NCI-H69 (cell line): ENCODE measurements around the gene ANKRD55.
"Not testable (repeated sequence)": the region's sequence is repeated elsewhere in the genome, so short reads cannot be mapped to it uniquely, and the experiment has no call there.

Experiments
- DNase-seq: peaks from one replicate; lab custom pipeline; 2025; lab: John Stamatoyannopoulos, UW

Gene ANKRD55

DNA sequence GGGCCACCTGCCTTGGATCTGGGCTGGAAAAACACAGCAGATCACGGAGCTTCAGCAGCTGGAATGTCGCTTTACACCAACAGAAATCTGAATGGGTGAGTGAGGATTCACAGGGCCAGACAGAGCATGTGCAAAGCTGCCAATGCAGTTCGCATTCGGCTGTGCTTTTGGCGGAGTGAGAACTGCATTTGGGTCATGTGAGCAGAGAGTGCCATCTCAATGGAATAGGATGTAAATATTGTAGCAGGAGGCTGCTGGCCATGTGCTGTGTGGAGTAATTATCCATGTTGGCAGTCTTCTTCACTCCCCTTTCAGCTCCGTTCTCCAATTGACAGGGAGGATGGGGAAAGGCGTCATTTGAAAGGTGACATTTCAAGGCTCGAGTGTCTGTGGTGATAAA is at the start of gene ANKRD55:
Gene ANKRD55, minus strand, starts transcription at position 101 of the 400 bp plus-strand sequence. CDS start 417 bp downstream, outside the sequence.
- DNase-seq: peak; percentile 51

GRCh38 chr5:56282216-56282615 is 49.1 kb upstream of the ANKRD55 start:
- no peak for DNase-seq

DNA sequence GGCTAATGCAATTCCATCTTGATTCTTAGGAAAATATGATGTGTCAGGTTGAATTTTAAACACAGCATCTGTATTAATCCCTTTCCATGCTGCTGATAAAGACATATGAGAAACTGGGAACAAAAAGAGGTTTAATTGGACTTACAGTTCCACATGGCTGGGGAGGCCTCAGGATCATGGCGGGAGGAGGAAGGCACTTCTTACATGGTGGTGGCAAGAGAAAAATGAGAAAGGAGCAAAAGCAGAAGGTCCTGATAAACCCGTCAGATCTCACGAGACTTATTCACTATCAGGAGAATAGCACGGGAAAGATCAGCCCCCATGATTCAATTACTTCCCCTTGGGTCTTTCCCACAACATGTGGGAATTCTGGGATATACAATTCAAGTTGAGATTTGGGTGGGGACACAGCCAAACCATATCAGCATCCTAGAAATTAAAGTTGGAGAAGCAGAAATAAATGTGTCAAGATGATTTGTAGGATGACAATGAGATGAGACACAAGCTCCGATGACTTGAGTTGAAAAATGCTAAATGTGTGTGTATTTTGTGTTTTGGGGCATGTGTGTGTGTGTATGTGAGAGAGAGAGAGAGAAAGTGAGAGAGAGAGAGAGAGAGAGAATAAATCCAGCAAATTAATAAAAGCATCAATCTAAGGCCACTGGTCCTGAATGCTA is 48.5 kb upstream of the ANKRD55 start:
- no peak for DNase-seq

DNA sequence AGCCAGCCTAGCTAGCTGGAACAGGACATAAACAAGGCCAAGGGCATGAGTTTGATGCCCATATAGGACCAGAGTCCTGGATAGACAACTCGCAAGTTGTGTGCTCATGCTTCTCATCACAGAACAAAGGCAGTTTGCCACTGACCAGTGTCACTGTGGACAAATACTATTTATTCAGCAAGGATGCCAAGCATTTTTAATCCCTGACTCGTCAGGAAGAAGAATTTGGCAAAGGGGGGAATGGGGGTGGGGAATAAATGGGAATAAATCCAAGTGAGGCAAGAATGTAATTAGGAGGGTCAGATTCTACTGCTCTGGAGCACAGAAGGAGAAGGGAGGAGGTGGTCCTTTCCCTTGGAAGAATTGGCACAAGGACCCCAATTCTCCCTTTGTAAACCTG is 46.8 kb upstream of the ANKRD55 start:
- no peak for DNase-seq

- DNase-seq: no peak
Observed at GRCh38 chr5:56279291-56279690, 46.2 kb upstream of the ANKRD55 start.

GRCh38 chr5:56278335-56278753 is 45.2 kb upstream of the ANKRD55 start:
- DNase-seq: no peak

GRCh38 chr5:56277573-56277972 is 44.4 kb upstream of the ANKRD55 start:
- DNase-seq: no peak

- DNase-seq: no peak
Observed at GRCh38 chr5:56273376-56273955, 40.3 kb upstream of the ANKRD55 start.

DNA sequence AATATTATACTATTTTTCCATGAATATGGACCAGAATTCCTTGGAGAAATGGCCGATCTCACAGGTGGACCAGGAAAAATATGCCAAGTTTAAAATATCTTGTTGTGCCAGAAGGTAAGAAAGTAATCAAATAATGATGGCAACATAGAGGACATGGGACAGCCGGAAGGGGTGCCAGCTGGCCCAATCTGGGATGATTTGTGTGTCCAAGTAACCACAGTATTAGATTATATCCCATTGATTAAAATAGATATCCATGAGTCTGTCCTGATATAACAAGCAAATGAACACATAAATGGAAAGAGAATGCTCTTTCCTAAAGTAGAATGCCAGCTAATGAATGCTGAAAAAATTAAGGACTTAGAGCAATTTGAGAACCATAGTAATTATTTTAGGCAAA is 39.6 kb upstream of the ANKRD55 start:
- no peak for DNase-seq

GRCh38 chr5:56270568-56271392 is 37.6 kb upstream of the ANKRD55 start:
- DNase-seq: peak; percentile 78

- peak; percentile 32 for DNase-seq
Observed at GRCh38 chr5:56270058-56270457, 36.9 kb upstream of the ANKRD55 start.

- peak; percentile 17 for DNase-seq
Observed at GRCh38 chr5:56269216-56269927, 36.2 kb upstream of the ANKRD55 start.

DNA sequence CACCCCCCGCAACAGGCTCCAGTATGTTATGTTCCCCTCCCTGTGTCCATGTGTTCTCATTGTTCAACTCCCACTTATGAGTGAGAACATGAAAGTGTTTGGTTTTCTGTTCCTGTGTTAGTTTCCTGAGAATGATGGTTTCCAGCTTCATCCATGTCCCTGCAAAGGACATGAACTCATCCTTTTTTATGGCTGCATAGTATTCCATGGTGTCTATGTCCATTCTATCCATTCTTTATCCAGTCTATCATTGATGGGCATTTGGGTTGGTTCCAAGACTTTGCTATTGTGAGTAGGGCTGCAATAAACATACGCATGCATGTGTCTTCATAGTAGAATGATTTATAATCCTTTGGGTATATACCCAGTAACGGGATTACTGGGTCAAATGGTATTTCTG is 35.6 kb upstream of the ANKRD55 start:
- not testable (repeated sequence) for DNase-seq

- DNase-seq: no peak
Observed at GRCh38 chr5:56267856-56268255, 34.7 kb upstream of the ANKRD55 start.

GRCh38 chr5:56264417-56265025 is 31.4 kb upstream of the ANKRD55 start:
- DNase-seq: peak; percentile 65

DNA sequence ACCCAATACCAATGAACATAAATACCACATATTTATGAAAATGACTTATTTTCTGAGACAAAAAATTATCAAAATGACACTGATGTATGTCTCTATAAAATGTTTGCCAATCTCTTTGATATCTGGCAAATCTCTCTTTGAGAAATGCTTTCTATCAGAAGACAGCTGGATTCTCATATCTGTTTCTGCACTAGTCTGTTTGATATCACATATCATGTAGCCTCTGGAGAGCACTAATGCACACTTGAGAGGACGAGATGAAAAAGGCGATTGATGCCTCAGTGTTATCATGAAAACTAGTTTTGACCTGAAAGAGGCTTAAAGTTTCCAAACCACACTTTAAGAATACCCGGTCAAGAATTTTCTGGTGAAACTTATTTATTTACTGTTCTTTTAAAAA is 29.1 kb upstream of the ANKRD55 start:
- no peak for DNase-seq

GRCh38 chr5:56259002-56259511 is 25.9 kb upstream of the ANKRD55 start:
- DNase-seq: no peak

DNA sequence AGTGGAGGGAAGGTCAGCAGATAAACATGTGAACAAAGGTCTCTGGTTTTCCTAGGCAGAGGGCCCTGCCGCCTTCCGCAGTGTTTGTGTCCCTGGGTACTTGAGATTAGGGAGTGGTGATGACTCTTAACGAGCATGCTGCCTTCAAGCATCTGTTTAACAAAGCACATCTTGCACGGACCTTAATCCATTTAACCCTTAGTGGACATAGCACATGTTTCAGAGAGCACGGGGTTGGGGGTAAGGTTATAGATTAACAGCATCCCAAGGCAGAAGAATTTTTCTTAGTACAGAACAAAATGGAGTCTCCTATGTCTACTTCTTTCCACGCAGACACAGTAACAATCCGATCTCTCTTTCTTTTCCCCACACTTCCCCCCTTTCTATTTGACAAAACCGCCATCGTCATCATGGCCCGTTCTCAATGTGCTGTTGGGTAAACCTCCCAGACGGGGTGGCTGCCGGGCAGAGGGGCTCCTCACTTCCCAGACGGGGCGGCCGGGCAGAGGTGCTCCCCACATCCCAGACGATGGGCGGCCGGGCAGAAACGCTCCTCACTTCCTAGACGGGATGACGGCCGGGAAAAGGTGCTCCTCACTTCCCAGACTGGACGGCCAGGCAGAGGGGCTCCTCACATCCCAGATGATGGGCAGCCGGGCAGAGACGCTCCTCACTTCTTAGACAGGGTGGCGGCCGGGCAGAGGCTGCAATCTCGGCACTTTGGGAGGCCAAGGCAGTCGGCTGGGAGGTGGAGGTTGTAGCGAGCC is 24.8 kb upstream of the ANKRD55 start:
- not testable (repeated sequence) for DNase-seq

DNA sequence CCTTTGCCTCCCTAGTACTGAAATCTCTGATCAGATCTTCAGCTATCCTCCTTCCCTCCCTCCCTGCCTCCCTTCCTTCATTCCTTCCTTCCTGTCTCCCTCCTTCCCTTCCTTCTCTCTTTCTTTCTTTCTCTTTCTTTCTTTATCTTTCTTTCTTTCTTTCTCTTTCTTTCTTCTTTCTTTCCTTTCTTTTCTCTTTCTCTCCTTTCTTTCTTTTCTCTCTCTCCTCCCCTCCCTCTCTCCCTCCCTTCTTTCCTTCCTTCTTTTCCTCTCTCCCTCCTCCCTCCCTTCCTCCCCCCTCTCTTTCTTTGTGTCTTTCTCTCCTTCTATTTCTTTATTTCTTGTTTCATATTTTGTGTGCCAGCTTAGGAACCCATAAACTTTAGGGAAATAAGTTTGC is 23.9 kb upstream of the ANKRD55 start:
- DNase-seq: no peak

DNA sequence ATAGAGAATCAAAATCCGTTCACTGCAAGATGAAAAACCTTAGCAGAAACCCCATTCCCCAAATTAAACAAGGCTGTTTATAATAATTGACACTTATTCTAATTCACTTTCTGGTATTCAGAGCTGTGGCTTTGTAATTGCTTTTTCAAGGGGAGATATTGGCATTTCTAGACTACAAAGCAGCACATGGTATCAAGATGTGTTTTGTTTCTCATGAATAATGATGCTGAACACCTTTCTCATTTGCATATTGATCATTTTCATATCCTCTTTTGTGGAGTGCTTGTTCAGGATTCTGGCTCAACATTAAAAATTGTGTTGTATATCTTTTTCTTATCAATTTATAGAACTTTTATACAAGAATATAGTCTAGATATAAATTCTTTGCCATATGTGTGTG is 22.4 kb upstream of the ANKRD55 start:
- DNase-seq: no peak

DNA sequence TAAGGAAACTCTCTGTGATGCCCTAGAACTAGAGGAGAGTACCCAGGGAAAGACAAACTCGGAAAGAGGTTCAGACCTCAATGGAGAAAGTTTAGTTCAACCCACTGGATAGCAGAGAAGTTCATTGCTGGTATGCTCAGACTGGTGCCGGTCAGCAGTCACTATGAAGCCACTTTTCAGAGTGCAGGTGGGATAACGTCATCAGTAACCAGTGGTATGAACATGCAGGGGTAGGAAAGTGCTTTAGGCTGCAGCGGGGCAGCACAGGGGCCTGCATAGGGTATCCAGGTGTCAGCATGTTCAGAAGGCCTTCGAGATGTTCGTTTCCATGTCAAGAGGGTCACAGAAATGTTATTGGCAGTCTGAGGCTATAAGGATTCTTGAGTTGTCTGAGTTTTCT is 20.8 kb upstream of the ANKRD55 start:
- no peak for DNase-seq
